ENCODE data around the gene SUGCT.
A peak's percentile ranks its signal among the peaks of the same experiment; 100 is the strongest.

SUGCT gene

GRCh38 chr7:40700653-40701421, 566.0 kb downstream of the SUGCT start:
- H3K4me1 Mint-ChIP-seq: peaks cover 5% of the 10 kb centered on the region
- H3K9me3 Mint-ChIP-seq: no peaks in the 10 kb centered on the region
- H3K4me3 Mint-ChIP-seq: no peak overlapping the region
- no peaks in the 10 kb centered on the region for H3K36me3 Mint-ChIP-seq
- H3K27ac Mint-ChIP-seq: no peak overlapping the region
- no peak for ATAC-seq
- H3K27me3 Mint-ChIP-seq: no peaks in the 10 kb centered on the region

DNA sequence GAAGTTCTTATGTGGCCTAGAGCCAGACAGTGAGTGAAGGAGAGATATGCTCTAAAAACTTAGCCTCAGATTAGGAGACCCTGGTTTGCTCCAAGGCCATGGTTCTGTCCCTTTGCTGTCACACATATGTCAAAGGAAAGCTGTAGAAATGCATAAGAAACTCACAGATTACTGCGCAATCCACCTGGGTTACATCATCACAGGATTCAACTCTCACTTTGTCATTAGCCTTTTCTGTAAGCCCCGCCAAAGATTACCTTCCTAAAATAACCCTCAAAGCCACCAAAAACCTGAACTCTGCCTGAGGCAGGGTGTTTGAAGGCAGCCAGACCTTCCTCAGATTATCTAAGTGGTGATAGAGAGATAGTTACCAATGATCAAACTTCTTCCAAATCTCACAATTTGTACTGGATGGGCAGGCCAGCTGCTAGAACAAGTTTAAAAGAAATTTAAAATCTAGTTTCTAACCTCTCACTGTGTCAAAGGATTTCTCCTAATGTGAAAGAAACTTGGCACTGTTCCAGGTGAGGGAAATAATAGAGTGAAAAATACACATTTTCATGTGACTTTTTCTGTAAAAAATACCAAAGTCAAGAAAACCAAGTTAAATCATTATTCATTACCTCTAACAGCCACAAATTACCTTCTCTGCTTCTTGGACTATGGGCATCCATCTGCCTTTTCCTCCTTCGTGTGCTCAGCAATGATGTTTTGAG, 567.2 kb downstream of the SUGCT start:
- no peak for ATAC-seq
- Mint-ChIP-seq H3K27ac (no peak overlapping the region), H3K36me3 (no peaks in the 10 kb centered on the region)

DNA sequence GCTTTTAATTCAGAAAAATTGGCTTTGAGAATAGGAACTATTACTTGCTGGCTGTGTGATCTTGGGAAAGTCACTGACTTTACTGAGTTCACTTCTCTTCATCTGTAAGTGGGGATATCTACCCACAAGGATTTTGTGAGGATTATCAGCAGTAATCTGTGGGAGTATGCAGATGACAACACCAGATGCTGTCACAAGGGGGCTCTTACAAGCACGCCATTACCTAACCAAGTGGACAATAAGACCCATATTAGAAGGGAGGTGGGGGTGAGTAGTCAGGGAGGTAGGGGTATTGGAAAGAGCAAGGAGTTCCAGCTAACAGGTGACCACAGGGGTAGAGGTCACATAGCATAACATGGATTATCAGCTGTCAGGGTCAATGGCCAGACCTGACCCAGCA, 569.4 kb downstream of the SUGCT start:
- H3K4me1 Mint-ChIP-seq: peaks cover 5% of the 10 kb centered on the region
- H3K27ac Mint-ChIP-seq: no peak overlapping the region
- H3K9me3 Mint-ChIP-seq: no peaks in the 10 kb centered on the region
- H3K4me3 Mint-ChIP-seq: no peak overlapping the region
- no peak for ATAC-seq
- H3K36me3 Mint-ChIP-seq: no peaks in the 10 kb centered on the region
- no peaks in the 10 kb centered on the region for H3K27me3 Mint-ChIP-seq

More for the DNA sequence above, 567.2 kb downstream of the SUGCT start:
- Mint-ChIP-seq H3K9me3 (no peaks in the 10 kb centered on the region), H3K27me3 (no peaks in the 10 kb centered on the region), H3K4me3 (no peak overlapping the region), H3K4me1 (peaks cover 5% of the 10 kb centered on the region)

DNA sequence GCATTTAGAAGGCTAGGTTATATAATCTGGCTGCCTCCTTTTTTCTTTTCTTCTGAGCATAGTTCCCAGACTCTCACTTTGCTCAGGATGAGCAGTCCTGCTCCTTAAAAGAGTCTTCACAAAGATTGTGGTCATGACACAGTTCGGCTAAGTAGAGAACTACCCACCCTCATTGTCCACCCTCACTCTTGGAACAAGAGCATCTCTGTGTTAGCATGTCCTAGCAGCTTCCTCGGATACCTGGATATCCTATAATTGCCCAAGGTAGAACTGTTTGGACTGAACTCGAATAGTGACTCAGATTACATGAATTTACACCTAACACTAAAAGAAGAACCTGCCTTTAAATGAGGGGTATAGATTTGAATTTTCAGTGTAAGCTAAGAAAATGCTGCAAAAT, 572.0 kb downstream of the SUGCT start:
- no peak overlapping the region for H3K4me3 Mint-ChIP-seq
- no peak overlapping the region for H3K27ac Mint-ChIP-seq
- ATAC-seq: no peak
- H3K36me3 Mint-ChIP-seq: no peaks in the 10 kb centered on the region
- H3K9me3 Mint-ChIP-seq: no peaks in the 10 kb centered on the region
- H3K4me1 Mint-ChIP-seq: peaks cover 5% of the 10 kb centered on the region
- H3K27me3 Mint-ChIP-seq: no peaks in the 10 kb centered on the region

- H3K9me3 Mint-ChIP-seq: no peaks in the 10 kb centered on the region
- H3K27ac Mint-ChIP-seq: no peak overlapping the region
- no peaks in the 10 kb centered on the region for H3K36me3 Mint-ChIP-seq
- H3K4me1 Mint-ChIP-seq: no peaks in the 10 kb centered on the region
- no peaks in the 10 kb centered on the region for H3K27me3 Mint-ChIP-seq
- no peak for ATAC-seq
- no peak overlapping the region for H3K4me3 Mint-ChIP-seq
Measured at GRCh38 chr7:40709062-40709964, 574.5 kb downstream of the SUGCT start.

DNA sequence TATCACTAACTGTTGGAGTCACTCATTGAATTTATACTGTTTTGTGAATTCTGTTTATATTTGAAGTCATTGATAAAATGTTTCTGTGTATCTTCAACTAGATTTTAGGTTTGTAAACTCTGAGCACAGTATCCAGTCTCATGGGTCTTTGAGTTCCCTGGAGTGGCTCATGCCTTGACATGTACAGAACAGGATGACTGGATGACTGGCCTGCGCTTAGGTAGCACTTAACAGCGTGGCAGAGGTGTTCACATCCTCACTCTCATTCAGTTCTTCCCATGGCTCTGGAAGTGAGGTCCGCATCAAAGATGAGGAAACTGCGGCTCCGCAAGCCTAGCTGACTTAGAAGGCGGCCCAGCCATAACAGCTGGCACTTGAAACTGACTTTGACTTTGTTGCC, 576.9 kb downstream of the SUGCT start:
- Mint-ChIP-seq H3K4me3 (no peak overlapping the region), H3K4me1 (no peaks in the 10 kb centered on the region), H3K27me3 (no peaks in the 10 kb centered on the region), H3K27ac (no peak overlapping the region), H3K9me3 (no peaks in the 10 kb centered on the region), H3K36me3 (no peaks in the 10 kb centered on the region)
- ATAC-seq: no peak

- Mint-ChIP-seq H3K4me1 (no peaks in the 10 kb centered on the region), H3K9me3 (no peaks in the 10 kb centered on the region), H3K36me3 (no peaks in the 10 kb centered on the region), H3K27me3 (no peaks in the 10 kb centered on the region), H3K27ac (no peak overlapping the region), H3K4me3 (no peak overlapping the region)
- ATAC-seq: no peak
Measured at GRCh38 chr7:40714363-40715052, 579.7 kb downstream of the SUGCT start.

DNA sequence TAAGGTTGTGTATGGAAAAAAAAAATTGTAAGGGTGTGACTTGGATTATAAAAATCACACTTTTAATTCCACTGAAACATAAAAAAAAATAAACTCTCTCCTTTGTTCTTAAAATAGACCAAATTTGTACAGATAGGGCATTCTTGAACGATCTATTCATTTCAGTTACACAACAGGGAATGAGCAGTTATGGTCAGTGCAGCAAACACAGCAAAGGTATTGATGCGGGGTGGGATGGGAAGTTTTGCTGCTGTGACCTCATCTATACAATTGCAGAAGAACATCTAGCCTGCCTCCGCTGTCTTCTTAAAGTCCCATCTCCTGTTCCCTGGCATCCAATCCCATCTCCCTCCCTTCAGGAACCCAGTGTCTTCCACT, 580.2 kb downstream of the SUGCT start:
- no peak for ATAC-seq
- Mint-ChIP-seq H3K36me3 (no peaks in the 10 kb centered on the region), H3K27me3 (no peaks in the 10 kb centered on the region), H3K4me1 (no peaks in the 10 kb centered on the region), H3K9me3 (no peaks in the 10 kb centered on the region), H3K4me3 (no peak overlapping the region), H3K27ac (no peak overlapping the region)

DNA sequence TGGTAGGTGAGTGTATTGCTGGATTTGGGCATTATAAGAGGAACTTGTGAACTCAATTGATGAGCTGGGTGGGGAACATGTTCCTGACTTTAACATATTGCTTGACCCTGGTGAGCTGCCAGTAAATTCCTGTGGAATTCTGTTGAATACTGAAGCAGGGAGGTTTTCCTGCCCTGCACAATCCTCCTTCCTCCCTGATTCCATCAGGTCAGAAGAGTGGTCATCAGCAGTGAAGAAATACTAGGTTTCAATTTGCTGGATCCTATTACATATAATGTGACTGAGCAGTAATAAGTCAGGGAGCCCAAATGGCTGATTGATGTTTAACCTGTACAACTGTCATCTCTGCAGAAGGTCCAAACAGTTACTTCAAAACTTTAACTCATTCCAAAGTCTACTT, 581.2 kb downstream of the SUGCT start:
- no peaks in the 10 kb centered on the region for H3K36me3 Mint-ChIP-seq
- H3K27ac Mint-ChIP-seq: no peak overlapping the region
- no peak overlapping the region for H3K4me3 Mint-ChIP-seq
- H3K27me3 Mint-ChIP-seq: no peaks in the 10 kb centered on the region
- ATAC-seq: no peak
- no peaks in the 10 kb centered on the region for H3K9me3 Mint-ChIP-seq
- no peaks in the 10 kb centered on the region for H3K4me1 Mint-ChIP-seq

GRCh38 chr7:40717242-40717641, 582.4 kb downstream of the SUGCT start:
- Mint-ChIP-seq H3K36me3 (no peaks in the 10 kb centered on the region), H3K4me3 (no peak overlapping the region), H3K27ac (no peak overlapping the region), H3K4me1 (no peaks in the 10 kb centered on the region), H3K27me3 (no peaks in the 10 kb centered on the region), H3K9me3 (no peaks in the 10 kb centered on the region)
- peak; percentile 70 for ATAC-seq

DNA sequence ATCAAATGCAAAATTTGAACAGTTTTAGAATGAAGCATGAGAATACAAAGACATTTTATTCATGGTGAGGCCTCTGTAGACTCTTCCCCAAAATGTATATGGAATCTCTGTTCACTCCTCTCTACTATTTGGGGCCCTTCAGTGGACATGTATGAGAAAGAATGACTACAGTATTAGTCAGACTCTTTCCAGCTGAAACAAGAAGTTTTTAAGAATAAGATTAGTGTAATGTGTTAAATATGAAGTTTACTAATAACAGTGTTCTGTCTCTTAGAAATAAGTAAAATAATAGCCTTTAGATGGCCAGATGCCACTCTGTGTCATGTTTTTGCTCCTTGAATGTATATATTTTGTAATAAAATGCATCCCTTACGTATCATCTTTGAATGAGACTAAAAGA, 585.6 kb downstream of the SUGCT start:
- Mint-ChIP-seq H3K36me3 (no peaks in the 10 kb centered on the region), H3K4me1 (no peaks in the 10 kb centered on the region), H3K27ac (no peak overlapping the region), H3K9me3 (no peaks in the 10 kb centered on the region), H3K27me3 (no peaks in the 10 kb centered on the region), H3K4me3 (no peak overlapping the region)
- no peak for ATAC-seq

GRCh38 chr7:40721342-40721949, 586.6 kb downstream of the SUGCT start:
- Mint-ChIP-seq H3K4me3 (no peak overlapping the region), H3K27ac (no peak overlapping the region), H3K36me3 (no peaks in the 10 kb centered on the region), H3K4me1 (no peaks in the 10 kb centered on the region), H3K9me3 (no peaks in the 10 kb centered on the region), H3K27me3 (no peaks in the 10 kb centered on the region)
- no peak for ATAC-seq

DNA sequence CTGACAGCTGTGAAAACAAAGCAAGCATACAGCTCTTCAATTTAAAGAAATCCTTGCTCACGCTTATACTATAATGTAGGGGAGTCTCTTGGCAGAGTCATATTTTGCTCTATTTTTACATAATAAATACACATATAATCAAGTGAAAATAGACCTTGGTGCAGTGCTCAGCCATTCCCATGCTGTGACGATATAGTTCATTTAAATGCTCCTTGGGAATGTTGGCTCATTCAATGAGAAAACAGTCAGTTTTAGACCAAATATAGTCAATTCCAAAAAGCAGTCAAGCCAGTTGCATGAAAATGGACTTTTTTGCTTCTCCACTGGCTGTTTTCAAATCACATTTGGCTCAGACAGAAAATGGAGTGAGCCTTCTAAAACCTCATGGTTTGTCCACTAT, 587.4 kb downstream of the SUGCT start:
- no peaks in the 10 kb centered on the region for H3K27me3 Mint-ChIP-seq

DNA sequence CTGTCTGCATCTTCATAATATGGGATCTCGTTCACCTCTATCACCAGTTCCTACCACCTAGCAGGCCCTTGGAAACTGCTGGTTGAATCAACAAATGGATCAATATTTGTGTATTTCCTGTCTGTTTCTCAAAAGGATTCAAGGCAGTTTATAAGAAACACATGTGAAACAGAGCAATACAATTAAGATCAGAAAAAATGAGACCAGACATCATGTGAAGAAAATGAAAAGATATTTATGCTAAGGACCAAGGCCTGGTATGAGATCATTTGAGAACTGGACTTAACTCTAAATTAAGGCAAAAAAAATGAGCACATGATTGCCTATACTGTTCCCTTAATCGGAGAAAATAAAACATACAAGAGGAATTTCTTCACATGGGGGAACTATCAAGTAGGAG, 589.0 kb downstream of the SUGCT start:
- ATAC-seq: no peak
- Mint-ChIP-seq H3K36me3 (no peaks in the 10 kb centered on the region), H3K4me3 (no peak overlapping the region), H3K27me3 (no peaks in the 10 kb centered on the region), H3K4me1 (no peaks in the 10 kb centered on the region), H3K9me3 (no peaks in the 10 kb centered on the region), H3K27ac (no peak overlapping the region)

More for the DNA sequence above, 587.4 kb downstream of the SUGCT start:
- no peaks in the 10 kb centered on the region for H3K9me3 Mint-ChIP-seq
- H3K4me1 Mint-ChIP-seq: no peaks in the 10 kb centered on the region
- no peaks in the 10 kb centered on the region for H3K36me3 Mint-ChIP-seq
- no peak overlapping the region for H3K4me3 Mint-ChIP-seq
- no peak overlapping the region for H3K27ac Mint-ChIP-seq
- no peak for ATAC-seq

DNA sequence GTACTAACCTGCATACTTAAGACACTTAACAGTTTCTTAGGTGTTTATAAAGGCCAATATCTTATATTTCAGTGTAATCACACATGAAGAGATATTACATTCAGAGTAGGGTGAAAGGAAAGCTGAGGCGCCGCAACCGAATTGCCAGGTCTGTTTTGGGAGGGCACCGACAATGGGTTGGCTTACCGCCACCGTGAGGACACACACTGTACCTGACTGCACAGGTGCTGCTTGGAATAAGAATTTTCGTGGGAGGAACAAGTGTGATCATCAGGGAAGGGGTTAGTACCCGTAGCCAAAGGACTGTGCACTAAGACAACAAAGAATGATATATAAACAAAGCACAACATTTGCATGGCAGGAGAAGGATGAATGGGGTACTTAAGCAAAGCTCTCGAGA, 591.8 kb downstream of the SUGCT start:
- Mint-ChIP-seq H3K4me1 (no peaks in the 10 kb centered on the region), H3K9me3 (peaks cover 7% of the 10 kb centered on the region), H3K27me3 (no peaks in the 10 kb centered on the region), H3K27ac (no peak overlapping the region), H3K4me3 (no peak overlapping the region), H3K36me3 (no peaks in the 10 kb centered on the region)
- ATAC-seq: peak; percentile 8
